Fibroblast of the aortic adventitia (primary cell): ENCODE measurements around the gene GNAT3. TPM values are rescaled to one million over a fixed set of nuclear protein-coding genes. Genes with fewer than 3 reads are reported as not detected.
A peak's percentile ranks its signal among the peaks of the same experiment; 100 is the strongest.

Experiments
- DNase-seq: peaks from one replicate; pipeline ENCODE4 v3.0.0-alpha.2; 2010; ENCODE audit warnings: low read depth
- H3K4me3 ChIP-seq: 2 replicates; pipeline ENCODE4 v1.5.1; 2011; ENCODE audit warnings: low read depth, mild to moderate bottlenecking, control low read depth, low read length, moderate library complexity
- CTCF ChIP-seq: IDR thresholded peaks from 2 replicates; pipeline ENCODE4 v1.5.1; 2011; ENCODE audit warnings: mild to moderate bottlenecking, low read length, control low read depth, inconsistent platforms; ENCODE audit not compliant: insufficient read depth
- total RNA-seq: library from RNA; depleted of rRNA; stranded (reverse); fragments of >200 nt; gene quantifications from 2 replicates; pipeline ENCODE4 v1.2.3, GENCODE V29; 2012; ENCODE audit warnings: low replicate concordance

Gene GNAT3
- total RNA-seq, 1 donor = not detected

GRCh38 chr7:80510021-80510420, 1.8 kb downstream of the GNAT3 start:
- TF ChIP-seq CTCF = no peak
- DNase-seq = no peak
- no peak overlapping the region for H3K4me3 ChIP-seq

GRCh38 chr7:80508440-80508839, 3.4 kb downstream of the GNAT3 start:
- DNase-seq = peak; percentile 47

GRCh38 chr7:80505900-80506500, 5.9 kb downstream of the GNAT3 start:
- no peak overlapping the region for H3K4me3 ChIP-seq
- no peak for DNase-seq
- no peak for TF ChIP-seq CTCF

More at GRCh38 chr7:80508440-80508839, 3.4 kb downstream of the GNAT3 start:
- H3K4me3 ChIP-seq = no peak overlapping the region
- no peak for TF ChIP-seq CTCF

- no peak for TF ChIP-seq CTCF
- DNase-seq = no peak
- H3K4me3 ChIP-seq = no peak overlapping the region
Measured at GRCh38 chr7:80500325-80500724, 11.5 kb downstream of the GNAT3 start.

- DNase-seq = peak; percentile 90
- no peak overlapping the region for H3K4me3 ChIP-seq
- TF ChIP-seq CTCF = no peak
Measured at GRCh38 chr7:80499350-80499953, 12.4 kb downstream of the GNAT3 start.

GRCh38 chr7:80498481-80499349, 13.1 kb downstream of the GNAT3 start:
- H3K4me3 ChIP-seq = no peak overlapping the region
- peak; percentile 16 for DNase-seq
- TF ChIP-seq CTCF = no peak
